Lower leg skin (tissue), 3 donors: ENCODE measurements around the gene LYPD3.

Source experiments
- CTCF ChIP-seq, 3 donors: fragments of 450-650 bp; IDR thresholded peaks; one replicate each; pipeline ENCODE4 v1.5.1; 2016; ENCODE audit warnings: antibody characterized with exemption in 3 of 3, mild to moderate bottlenecking in 3 of 3, moderate library complexity in 2 of 3
- POLR2A ChIP-seq, 2 donors: fragments of 450-650 bp; IDR thresholded peaks; one replicate each; pipeline ENCODE4 v1.6.1; 2016 to 2017; ENCODE audit warnings: antibody characterized with exemption in 2 of 2, mild to moderate bottlenecking in 1 of 2, moderate library complexity in 1 of 2

- no peak for TF ChIP-seq CTCF (IDR thresholded peaks at IDR 0.05)
- TF ChIP-seq POLR2A (IDR thresholded peaks at IDR 0.05) = no peak
Measured at GRCh38 chr19:43507880-43508279, 42.5 kb upstream of the LYPD3 start.
